GM04504 (cell line): ENCODE data around the gene COA1.
"Not testable (repeated sequence)": the region's sequence is repeated elsewhere in the genome, so short reads cannot be mapped to it uniquely, and the experiment has no call there.

ENCODE experiments used
- DNase-seq: peaks from one replicate; pipeline ENCODE4 v3.0.0-alpha.2; 2012; ENCODE audit warnings: low read depth

The COA1 gene

GRCh38 chr7:43729214-43729923 lies at the start of gene COA1:
Gene COA1 (minus strand): TSS chr7:43729523. CDS start chr7:43648614, 80,909 bp downstream.
- peak; percentile 76 for DNase-seq

GRCh38 chr7:43778293-43779044 lies 49.1 kb upstream of the COA1 start:
- DNase-seq: not testable (repeated sequence)

GRCh38 chr7:43775255-43775654 lies 45.9 kb upstream of the COA1 start:
- not testable (repeated sequence) for DNase-seq

GRCh38 chr7:43773268-43773667 lies 43.9 kb upstream of the COA1 start:
- not testable (repeated sequence) for DNase-seq

- DNase-seq: no peak
Measured at GRCh38 chr7:43771573-43771972, 42.2 kb upstream of the COA1 start.

GRCh38 chr7:43771128-43771527 lies 41.8 kb upstream of the COA1 start:
- DNase-seq: no peak

- DNase-seq: no peak
Measured at GRCh38 chr7:43769791-43770465, 40.6 kb upstream of the COA1 start.

- no peak for DNase-seq
Measured at GRCh38 chr7:43769281-43769680, 40.0 kb upstream of the COA1 start.

- no peak for DNase-seq
Measured at GRCh38 chr7:43768887-43769272, 39.6 kb upstream of the COA1 start.

GRCh38 chr7:43768201-43768886 lies 39.0 kb upstream of the COA1 start:
- no peak for DNase-seq

GRCh38 chr7:43767311-43767710 lies 38.0 kb upstream of the COA1 start:
- DNase-seq: no peak

GRCh38 chr7:43766564-43766963 lies 37.2 kb upstream of the COA1 start:
- no peak for DNase-seq

- DNase-seq: no peak
Measured at GRCh38 chr7:43764807-43765491, 35.6 kb upstream of the COA1 start.

- DNase-seq: no peak
Measured at GRCh38 chr7:43764039-43764761, 34.9 kb upstream of the COA1 start.

- no peak for DNase-seq
Measured at GRCh38 chr7:43763183-43763582, 33.9 kb upstream of the COA1 start.

- DNase-seq: no peak
Measured at GRCh38 chr7:43761938-43762692, 32.8 kb upstream of the COA1 start.

GRCh38 chr7:43761382-43761781 lies 32.1 kb upstream of the COA1 start:
- DNase-seq: no peak

GRCh38 chr7:43760861-43761260 lies 31.5 kb upstream of the COA1 start:
- DNase-seq: no peak

GRCh38 chr7:43758822-43759683 lies 29.7 kb upstream of the COA1 start:
- DNase-seq: peak; percentile 21
